HuH-7 (cell line): ENCODE measurements around the gene ZFR.
"Not testable (repeated sequence)": the region's sequence is repeated elsewhere in the genome, so short reads cannot be mapped to it uniquely, and the experiment has no call there.

Experiments used
- DNase-seq: peaks from one replicate; pipeline ENCODE4 v3.0.0; 2011; ENCODE audit warnings: low spot score

ZFR gene

DNA sequence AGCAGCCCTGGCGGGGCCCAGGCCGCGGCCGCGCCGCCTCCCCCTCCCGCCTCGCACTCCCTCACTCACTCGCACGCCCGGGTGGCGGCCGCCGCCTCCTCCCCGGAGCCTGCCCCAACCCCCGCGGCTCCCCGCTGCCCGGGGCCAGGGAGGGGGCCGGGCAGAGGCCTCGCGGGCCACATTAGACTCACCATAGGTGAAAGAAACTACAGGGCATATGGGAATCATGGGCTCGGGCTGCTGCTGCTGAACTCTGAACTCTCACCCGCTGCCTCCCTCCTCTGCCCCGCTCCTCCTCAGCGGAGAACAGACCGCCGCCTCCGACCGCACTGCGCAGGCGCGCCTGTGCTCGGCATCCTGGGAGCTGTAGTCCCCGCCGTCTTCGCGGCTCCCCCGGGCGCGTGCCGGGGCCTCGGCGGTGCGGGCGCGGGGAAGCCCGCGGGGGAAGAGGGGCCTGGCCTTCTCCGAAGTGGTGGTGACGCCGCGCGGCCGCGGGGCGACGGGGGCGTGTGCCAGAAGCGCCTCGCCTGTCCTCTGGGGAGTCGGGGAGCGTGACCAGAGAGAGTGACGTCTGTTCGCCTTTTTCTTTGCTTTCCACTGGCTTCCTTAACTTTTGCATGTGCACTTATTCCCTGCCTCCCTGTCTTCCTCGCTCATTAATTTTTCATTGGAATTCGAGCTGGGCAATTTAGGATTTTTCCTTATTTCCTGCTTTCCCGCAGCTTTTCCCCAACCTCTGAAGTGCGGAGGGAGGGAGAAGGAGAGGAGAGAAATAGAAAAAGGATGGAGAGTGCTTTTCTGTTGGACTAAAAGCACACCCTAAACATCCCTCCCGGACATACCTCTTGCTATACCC, at the start of gene ZFR:
ZFR (minus strand) TSS at position 310 of the 856 bp plus-strand sequence; CDS start at position 228, 82 bp downstream.
- DNase-seq = peak; percentile 95

- DNase-seq = no peak
These were observed 46.5 kb upstream of the ZFR start for GRCh38 chr5:32490972-32491557.

DNA sequence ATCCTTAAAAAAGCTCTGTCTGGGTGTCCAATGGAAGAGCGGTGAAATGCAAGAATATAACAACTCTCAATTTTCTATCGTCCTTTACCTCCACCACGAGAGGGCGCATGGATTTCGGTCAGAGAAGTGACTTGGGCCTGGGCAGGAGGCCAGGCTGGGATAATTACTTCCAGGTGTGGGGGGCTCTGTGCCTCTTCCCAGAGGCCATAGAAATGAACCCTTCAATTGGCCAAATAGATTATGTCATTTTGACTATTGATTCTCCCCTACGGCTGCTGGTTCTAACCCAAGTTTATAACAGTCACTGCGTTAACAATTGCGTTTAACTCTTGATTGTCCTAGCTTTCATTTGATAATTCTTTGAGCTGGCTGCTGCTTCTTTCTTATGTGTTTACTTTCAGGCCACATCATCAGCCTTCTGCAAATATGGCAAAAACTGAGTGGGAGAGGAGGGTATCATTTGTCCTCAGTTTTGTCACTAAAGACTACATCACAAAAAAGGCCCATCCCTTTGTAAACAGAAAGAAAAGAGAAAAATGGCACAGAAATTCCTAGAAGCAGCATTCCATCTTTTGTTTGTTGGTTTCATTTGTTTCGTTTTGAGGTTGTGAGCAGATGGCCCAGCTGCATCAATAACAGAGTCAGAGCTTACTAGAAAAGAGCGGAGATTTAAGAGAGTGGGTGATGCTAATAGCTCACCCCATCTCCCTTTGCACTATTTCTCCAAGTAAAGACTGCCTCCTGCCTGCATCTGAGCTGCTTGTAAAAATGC, 45.4 kb upstream of the ZFR start:
- DNase-seq = peak; percentile 55

- DNase-seq = no peak
These were observed 42.9 kb upstream of the ZFR start for GRCh38 chr5:32487424-32487823.

DNA sequence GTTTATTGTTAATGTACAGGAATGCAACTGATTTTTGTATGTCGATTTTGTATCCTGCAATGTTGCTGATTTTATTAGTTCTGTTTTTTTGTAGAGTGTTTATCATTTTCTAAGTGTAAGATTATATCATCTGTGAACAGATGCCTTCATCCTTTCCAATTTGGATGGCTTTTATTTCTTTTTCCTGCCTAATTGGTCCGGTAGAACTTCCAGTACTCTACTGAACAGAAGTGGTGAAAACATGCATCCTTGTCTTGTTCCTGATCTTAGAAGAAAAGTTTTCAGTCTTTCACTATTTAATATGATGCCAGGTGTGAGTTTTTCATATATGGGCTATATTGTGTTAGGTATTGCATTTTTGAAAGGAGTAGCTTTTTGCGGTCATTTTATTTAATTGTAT, 42.5 kb upstream of the ZFR start:
- DNase-seq = no peak

GRCh38 chr5:32482193-32482592, 37.7 kb upstream of the ZFR start:
- no peak for DNase-seq

DNA sequence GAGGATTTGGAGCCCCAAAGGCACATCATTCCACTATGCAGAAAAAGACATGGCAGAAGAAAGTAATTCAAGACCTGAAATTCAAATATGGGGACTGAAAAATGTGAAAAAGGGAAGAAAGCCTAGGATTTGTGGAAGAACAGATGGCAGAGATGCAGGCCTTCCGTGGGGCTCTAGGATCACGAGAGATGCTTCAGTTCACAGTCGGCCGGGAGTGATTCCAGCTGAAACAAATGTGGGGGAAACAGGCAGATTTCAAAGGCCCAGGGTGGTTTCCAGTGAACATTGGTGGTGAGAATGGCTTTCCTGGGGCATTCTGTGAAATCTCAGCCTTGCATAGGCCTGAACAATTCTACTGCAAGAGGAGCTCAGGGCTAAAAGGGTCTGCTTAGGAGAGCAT, 34.6 kb upstream of the ZFR start:
- no peak for DNase-seq

- no peak for DNase-seq
These were observed 32.4 kb upstream of the ZFR start for GRCh38 chr5:32476891-32477290.

DNA sequence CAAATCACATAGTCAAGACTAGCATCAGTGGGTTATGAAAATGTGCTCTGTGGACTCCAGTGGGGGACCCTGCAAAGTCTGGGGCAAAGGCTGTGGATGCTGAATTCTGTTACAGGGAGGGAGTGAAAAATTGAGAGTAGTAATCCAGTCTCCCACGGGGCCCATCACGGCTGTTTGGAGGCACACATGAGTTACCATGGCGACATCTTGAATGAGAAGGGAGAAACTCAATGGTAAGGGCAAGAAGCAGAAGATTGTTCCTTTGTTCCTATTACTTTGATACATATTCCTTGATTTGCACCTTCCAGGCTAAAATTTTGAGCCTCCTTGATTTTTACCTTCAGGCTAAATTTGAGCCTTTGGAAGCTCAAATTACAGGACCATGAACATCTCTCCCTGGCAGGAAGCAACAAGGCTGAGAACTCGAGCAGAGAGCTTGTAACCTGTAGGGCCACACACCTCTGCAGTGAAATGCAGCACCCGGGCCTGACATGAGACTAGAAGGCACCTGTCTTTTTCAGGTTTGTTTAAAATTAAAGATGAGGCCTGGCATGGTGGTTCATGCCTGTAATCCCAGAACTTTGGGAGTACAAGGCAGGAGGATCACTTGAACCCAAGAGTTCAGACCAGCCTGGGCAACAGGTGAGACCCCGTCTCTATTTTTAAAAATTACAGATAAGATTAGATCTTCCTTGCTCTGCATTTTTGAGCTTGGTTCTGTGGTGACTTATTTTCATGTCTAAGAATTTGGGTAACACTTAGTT, 31.0 kb upstream of the ZFR start:
- DNase-seq = no peak

- no peak for DNase-seq
These were observed 29.8 kb upstream of the ZFR start for GRCh38 chr5:32474209-32474854.

- no peak for DNase-seq
These were observed 28.5 kb upstream of the ZFR start for GRCh38 chr5:32473072-32473471.

DNA sequence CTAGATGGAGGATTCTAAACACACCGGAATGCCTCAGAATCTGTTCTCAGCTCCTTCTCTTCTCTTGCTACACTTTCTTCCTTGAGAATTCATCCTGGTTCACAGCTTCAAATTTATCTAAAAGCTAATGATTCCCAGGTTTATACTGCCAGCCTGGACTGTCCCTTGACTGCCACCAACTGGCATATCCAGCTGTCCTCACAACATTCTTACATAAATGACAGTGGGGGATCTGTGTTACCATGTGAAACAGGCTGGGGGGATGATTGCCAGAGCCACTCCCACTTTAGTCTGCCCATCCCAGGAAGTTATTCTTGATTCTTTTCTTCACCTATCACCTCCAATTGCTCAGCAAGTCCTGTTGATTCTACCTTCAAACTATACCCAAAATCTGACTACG, 27.2 kb upstream of the ZFR start:
- no peak for DNase-seq

DNA sequence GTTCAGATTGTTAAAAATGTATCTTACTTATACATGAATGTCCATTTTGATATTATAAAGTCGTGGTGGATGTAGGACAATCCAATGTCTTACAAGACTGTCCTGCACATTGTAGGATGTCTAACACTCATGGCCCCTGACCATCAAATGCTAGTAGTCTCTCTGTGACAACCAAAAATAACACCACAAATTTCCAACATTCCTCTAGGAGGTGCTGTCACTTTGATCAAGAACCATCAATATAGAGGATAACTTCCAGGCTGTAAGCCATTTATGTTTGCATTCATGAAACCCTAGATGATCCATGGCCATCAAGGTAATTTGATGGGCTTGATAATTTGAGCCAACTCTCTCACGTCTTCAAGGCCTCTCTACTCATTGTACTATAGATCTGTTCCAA, 20.5 kb upstream of the ZFR start:
- no peak for DNase-seq

DNA sequence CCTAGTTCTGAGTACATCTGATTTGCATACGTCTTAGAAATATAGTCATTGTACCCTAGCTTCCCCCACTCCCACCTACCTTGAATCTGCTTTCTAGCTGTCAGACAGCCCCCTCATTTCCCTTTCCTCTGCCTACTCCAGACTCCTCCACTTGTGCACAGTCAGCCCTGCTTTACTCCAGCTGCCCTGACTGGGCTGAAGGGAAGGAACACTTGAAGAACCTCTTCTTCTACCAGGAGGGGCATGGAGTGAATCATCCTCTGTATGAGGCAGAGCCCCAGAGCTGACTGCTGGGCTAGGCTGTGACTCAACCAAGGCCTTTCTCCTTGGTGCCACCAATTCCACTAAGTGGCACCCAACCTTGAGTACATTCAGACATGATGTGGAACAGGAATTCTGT, 18.1 kb upstream of the ZFR start:
- no peak for DNase-seq

- no peak for DNase-seq
These were observed 17.0 kb upstream of the ZFR start for GRCh38 chr5:32461441-32462120.

DNA sequence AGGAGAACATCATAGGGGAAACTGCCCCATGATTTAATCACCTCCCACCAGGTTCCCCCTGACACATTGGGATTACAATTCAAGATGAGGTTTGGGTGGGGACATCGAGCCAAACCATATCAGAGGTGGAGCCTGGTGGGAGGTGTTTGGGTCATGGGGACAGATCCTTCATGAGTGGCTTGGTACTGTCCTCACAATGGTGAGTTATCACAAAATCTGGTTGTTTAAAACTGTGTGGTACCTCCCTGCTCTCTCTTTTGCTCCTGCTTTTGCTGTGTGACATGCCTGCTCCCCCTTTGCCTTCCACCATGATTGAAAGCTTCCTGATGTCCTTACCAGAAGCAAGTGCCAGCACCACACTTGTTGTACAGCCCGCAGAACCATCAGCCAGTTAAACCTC, 16.2 kb upstream of the ZFR start:
- no peak for DNase-seq

DNA sequence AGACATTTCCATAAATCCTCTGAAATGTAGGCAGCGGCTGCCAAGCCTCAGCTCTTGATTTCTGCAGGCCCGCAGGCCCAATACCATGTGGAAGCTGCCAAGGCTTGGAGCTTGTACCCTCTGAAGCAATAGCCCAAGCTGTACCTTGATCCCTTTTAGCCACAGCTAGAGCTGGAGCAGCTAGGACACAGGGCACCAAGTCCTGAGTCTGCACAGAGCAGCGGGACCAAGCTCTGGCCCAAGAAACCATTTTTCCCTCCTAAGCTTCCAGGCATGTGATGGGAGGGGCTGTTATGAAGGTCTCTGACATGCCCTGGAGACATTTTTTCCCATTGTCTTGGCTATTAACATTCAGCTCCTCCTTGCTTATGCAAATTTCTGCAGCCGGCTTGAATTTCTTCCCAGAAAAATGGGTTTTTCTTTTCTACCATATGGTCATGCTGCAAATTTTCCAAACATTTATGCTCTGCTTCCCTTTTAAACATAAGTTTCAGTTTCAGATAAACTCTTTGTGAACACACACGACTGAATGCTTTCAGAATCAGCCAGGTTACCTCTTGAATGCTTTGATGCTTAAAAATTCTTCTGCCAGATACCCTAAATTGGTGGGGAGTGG, 14.4 kb upstream of the ZFR start:
- DNase-seq = no peak

GRCh38 chr5:32455311-32455710, 10.8 kb upstream of the ZFR start:
- no peak for DNase-seq

DNA sequence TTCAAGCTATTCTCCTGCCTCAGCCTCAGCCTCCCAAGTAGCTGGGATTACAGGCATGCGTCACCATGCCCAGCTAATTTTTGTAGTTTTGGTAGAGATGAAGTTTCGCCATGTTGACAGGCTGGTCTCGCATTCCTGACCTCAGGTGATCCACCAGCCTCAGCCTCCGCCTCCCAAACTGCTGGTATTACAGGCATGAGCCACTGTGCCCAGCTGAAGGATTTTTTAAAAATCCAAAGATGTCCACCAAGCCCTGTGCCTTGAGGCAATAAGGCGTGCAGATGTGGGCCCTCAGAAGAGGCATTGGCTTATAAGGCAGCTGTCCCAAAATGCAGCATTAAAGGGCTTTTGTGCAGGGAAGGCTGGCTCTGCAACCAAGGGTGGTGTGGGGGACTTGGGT, 10.3 kb upstream of the ZFR start:
- no peak for DNase-seq

- no peak for DNase-seq
These were observed 9.4 kb upstream of the ZFR start for GRCh38 chr5:32453916-32454315.

- not testable (repeated sequence) for DNase-seq
These were observed 7.8 kb upstream of the ZFR start for GRCh38 chr5:32452316-32452715.
